HepG2 (cell line): ENCODE results near the gene TBL3.

Experiments used
- HOXA7 ChIP-seq: sonication (generic); formaldehyde crosslinking; IDR thresholded peaks from 2 replicates; pipeline ENCODE4 v1.8.1; 2022; ENCODE audit warnings: mild to moderate bottlenecking, missing genetic modification reagents, moderate library complexity
- KLF16 ChIP-seq, 2 experiments: sonication (generic) in 1 of 2; formaldehyde crosslinking in 1 of 2; IDR thresholded peaks; 2 replicates each; pipeline versions ENCODE4 v1.6.1 to v1.8.0; 2016 to 2023; ENCODE audit warnings: missing genetic modification reagents in 2 of 2, missing compliant biosample characterization in 1 of 2
- MXI1 ChIP-seq: IDR thresholded peaks from 3 replicates; pipeline ENCODE4 v1.6.1; 2012; ENCODE audit warnings: low read depth, low read length, inconsistent platforms, borderline replicate concordance
- REPIN1 ChIP-seq: sonication (generic); formaldehyde crosslinking; IDR thresholded peaks from 2 replicates; pipeline ENCODE4 v1.8.0; 2022; ENCODE audit warnings: missing genetic modification reagents, low read depth, mild to moderate bottlenecking, borderline replicate concordance
- SALL1 ChIP-seq: sonication (generic); formaldehyde crosslinking; IDR thresholded peaks from 2 replicates; pipeline ENCODE4 v1.8.0; 2022; ENCODE audit warnings: mild to moderate bottlenecking, missing genetic modification reagents
- ZNF383 ChIP-seq: sonication (generic); formaldehyde crosslinking; IDR thresholded peaks from 2 replicates; pipeline ENCODE4 v1.4.0; 2020; ENCODE audit warnings: missing genetic modification reagents, mild to moderate bottlenecking, borderline replicate concordance
- ZNF451 ChIP-seq: sonication (generic); formaldehyde crosslinking; IDR thresholded peaks from 2 replicates; pipeline ENCODE4 v1.5.0; 2020; ENCODE audit warnings: mild to moderate bottlenecking, missing genetic modification reagents
- ZNF720 ChIP-seq: sonication (generic); formaldehyde crosslinking; IDR thresholded peaks from 2 replicates; pipeline ENCODE4 v1.4.0; 2020; ENCODE audit warnings: missing genetic modification reagents
- TF ChIP-seq, protein P1 (sequence below): sonication (generic); formaldehyde crosslinking; IDR thresholded peaks from 2 replicates; pipeline ENCODE4 v1.5.0; 2020; ENCODE audit warnings: mild to moderate bottlenecking, missing genetic modification reagents, moderate library complexity

DNA sequence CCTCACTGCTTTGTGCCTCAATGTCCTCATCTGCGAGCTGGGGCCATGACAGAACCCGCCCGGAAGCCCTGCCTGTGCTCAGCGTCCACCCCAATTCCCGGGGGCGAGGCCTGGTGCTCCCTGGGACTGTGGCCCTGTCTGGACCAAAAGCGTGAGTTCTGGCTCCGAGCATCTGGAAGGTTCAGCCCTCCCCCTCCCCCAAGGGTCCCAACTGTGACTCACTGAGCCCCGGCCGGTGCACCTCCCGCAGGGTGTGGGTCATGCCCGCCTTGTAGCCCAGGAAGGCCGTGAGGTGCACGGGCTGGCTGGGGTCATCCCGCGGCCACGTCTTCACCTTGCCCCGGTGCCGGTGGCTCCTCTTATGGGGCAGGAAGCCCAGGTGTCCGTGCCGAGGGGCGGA lies 18.1 kb upstream of the TBL3 start:
- TF ChIP-seq ZNF383 (CRISPR knock-in tag): no peak
- TF ChIP-seq, protein P1, sequence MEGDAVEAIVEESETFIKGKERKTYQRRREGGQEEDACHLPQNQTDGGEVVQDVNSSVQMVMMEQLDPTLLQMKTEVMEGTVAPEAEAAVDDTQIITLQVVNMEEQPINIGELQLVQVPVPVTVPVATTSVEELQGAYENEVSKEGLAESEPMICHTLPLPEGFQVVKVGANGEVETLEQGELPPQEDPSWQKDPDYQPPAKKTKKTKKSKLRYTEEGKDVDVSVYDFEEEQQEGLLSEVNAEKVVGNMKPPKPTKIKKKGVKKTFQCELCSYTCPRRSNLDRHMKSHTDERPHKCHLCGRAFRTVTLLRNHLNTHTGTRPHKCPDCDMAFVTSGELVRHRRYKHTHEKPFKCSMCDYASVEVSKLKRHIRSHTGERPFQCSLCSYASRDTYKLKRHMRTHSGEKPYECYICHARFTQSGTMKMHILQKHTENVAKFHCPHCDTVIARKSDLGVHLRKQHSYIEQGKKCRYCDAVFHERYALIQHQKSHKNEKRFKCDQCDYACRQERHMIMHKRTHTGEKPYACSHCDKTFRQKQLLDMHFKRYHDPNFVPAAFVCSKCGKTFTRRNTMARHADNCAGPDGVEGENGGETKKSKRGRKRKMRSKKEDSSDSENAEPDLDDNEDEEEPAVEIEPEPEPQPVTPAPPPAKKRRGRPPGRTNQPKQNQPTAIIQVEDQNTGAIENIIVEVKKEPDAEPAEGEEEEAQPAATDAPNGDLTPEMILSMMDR: no peak
- TF ChIP-seq ZNF720 (CRISPR knock-in tag): no peak
- TF ChIP-seq ZNF451: no peak
- no peak for TF ChIP-seq HOXA7 (CRISPR knock-in tag)
- TF ChIP-seq KLF16 (CRISPR knock-in tag; IDR thresholded peaks at IDR 0.05): no peak
- no peak for TF ChIP-seq REPIN1 (CRISPR knock-in tag)
- TF ChIP-seq MXI1: no peak
- no peak for TF ChIP-seq SALL1 (CRISPR knock-in tag)
